HG03196 (cell line): ENCODE measurements around the gene MAPK14.
"Not testable (repeated sequence)": the region's sequence is repeated elsewhere in the genome, so short reads cannot be mapped to it uniquely, and the experiment has no call there.

Experiments used
- ATAC-seq: cut with Tn5 transposase; IDR thresholded peaks from one replicate; pipeline ENCODE4 v1.9.1; 2021; ENCODE audit not compliant: unreplicated experiment

The MAPK14 gene

GRCh38 chr6:36027501-36028087 lies at the start of gene MAPK14:
TSS of gene MAPK14 (plus strand) at chr6:36027808. CDS start at chr6:36028158, 350 bp downstream.
- peak; percentile 84 for ATAC-seq

GRCh38 chr6:35980126-35980525 lies 47.5 kb upstream of the MAPK14 start:
- not testable (repeated sequence) for ATAC-seq

- no peak for ATAC-seq
Observed at GRCh38 chr6:35980991-35981645, 46.5 kb upstream of the MAPK14 start.

- no peak for ATAC-seq
Observed at GRCh38 chr6:35984701-35985100, 42.9 kb upstream of the MAPK14 start.

GRCh38 chr6:35988047-35988446 lies 39.6 kb upstream of the MAPK14 start:
- not testable (repeated sequence) for ATAC-seq

GRCh38 chr6:35993150-35993549 lies 34.5 kb upstream of the MAPK14 start:
- no peak for ATAC-seq

GRCh38 chr6:36000451-36000850 lies 27.2 kb upstream of the MAPK14 start:
- no peak for ATAC-seq

GRCh38 chr6:36015666-36016065 lies 11.9 kb upstream of the MAPK14 start:
- no peak for ATAC-seq

- no peak for ATAC-seq
Observed at GRCh38 chr6:36018339-36018738, 9.3 kb upstream of the MAPK14 start.

- no peak for ATAC-seq
Observed at GRCh38 chr6:36019167-36019566, 8.4 kb upstream of the MAPK14 start.

- no peak for ATAC-seq
Observed at GRCh38 chr6:36020154-36020553, 7.5 kb upstream of the MAPK14 start.

GRCh38 chr6:36023996-36024795 lies 3.4 kb upstream of the MAPK14 start, which contains the start of gene SLC26A8:
TSS of gene SLC26A8 (minus strand) at chr6:36024641. CDS start at chr6:36019707, 4,934 bp downstream.
- ATAC-seq: no peak

GRCh38 chr6:36025260-36025931 lies 2.2 kb upstream of the MAPK14 start:
- ATAC-seq: no peak

GRCh38 chr6:36025932-36026327 lies 1.7 kb upstream of the MAPK14 start:
- no peak for ATAC-seq

GRCh38 chr6:36028088-36028876 lies 674 bp downstream of the MAPK14 start:
- peak; percentile 26 for ATAC-seq

GRCh38 chr6:36028877-36029324 lies 1.3 kb downstream of the MAPK14 start:
- no peak for ATAC-seq

- no peak for ATAC-seq
Observed at GRCh38 chr6:36029464-36029863, 1.9 kb downstream of the MAPK14 start.

- no peak for ATAC-seq
Observed at GRCh38 chr6:36032261-36032660, 4.7 kb downstream of the MAPK14 start.

- ATAC-seq: not testable (repeated sequence)
Observed at GRCh38 chr6:36033144-36033543, 5.5 kb downstream of the MAPK14 start.

- no peak for ATAC-seq
Observed at GRCh38 chr6:36033935-36034334, 6.3 kb downstream of the MAPK14 start.
